H9 (cell line): ENCODE data around the gene CAMK2N2. TPM values are rescaled to one million over a fixed set of nuclear protein-coding genes. Genes with fewer than 3 reads are reported as not detected.
A peak's percentile ranks its signal among the peaks of the same experiment; 100 is the strongest.

ENCODE experiments used
- DNase-seq: peaks from one replicate; pipeline ENCODE4 v3.0.0-alpha.2; 2017
- H2AFZ ChIP-seq: one replicate; pipeline ENCODE4 v1.6.1; 2013; ENCODE audit warnings: mild to moderate bottlenecking, low read length, control low read depth, moderate library complexity
- H2AK5ac ChIP-seq: 2 replicates; pipeline ENCODE4 v1.6.1; 2013; ENCODE audit warnings: low read length, control low read depth, mixed read lengths; ENCODE audit not compliant: insufficient read length
- H2BK120ac ChIP-seq: one replicate; pipeline ENCODE4 v1.6.1; 2013; ENCODE audit warnings: low read depth, mild to moderate bottlenecking, low read length, control low read depth, inconsistent platforms; ENCODE audit not compliant: poor library complexity, severe bottlenecking
- H2BK12ac ChIP-seq: 2 replicates; pipeline ENCODE4 v1.6.1; 2013; ENCODE audit warnings: low read length, control low read depth, mixed read lengths, low read depth; ENCODE audit not compliant: insufficient read length
- H2BK15ac ChIP-seq: 2 replicates; pipeline ENCODE4 v1.6.1; 2013; ENCODE audit warnings: low read depth, low read length, control low read depth
- H2BK20ac ChIP-seq: one replicate; pipeline ENCODE4 v1.6.1; 2013; ENCODE audit warnings: low read depth, mild to moderate bottlenecking, low read length, control low read depth, inconsistent platforms; ENCODE audit not compliant: poor library complexity, severe bottlenecking
- H2BK5ac ChIP-seq: 2 replicates; pipeline ENCODE4 v1.6.1; 2013; ENCODE audit warnings: low read length, control low read depth, mixed read lengths; ENCODE audit not compliant: insufficient read length
- H3K14ac ChIP-seq: 2 replicates; pipeline ENCODE4 v1.6.1; 2013; ENCODE audit warnings: low read length, control low read depth; ENCODE audit not compliant: insufficient read depth
- H3K18ac ChIP-seq: 2 replicates; pipeline ENCODE4 v1.6.1; 2013; ENCODE audit warnings: low read depth, mild to moderate bottlenecking, mixed read lengths, low read length, control low read depth; ENCODE audit not compliant: insufficient read length
- H3K23ac ChIP-seq: 2 replicates; pipeline ENCODE4 v1.6.1; 2013; ENCODE audit warnings: low read length, control low read depth, mixed read lengths, low read depth; ENCODE audit not compliant: insufficient read length
- H3K23me2 ChIP-seq: 2 replicates; pipeline ENCODE4 v1.6.1; 2013; ENCODE audit warnings: low read depth, mild to moderate bottlenecking, mixed read lengths, low read length, control low read depth; ENCODE audit not compliant: insufficient read length, poor library complexity, severe bottlenecking
- H3K27ac ChIP-seq: 2 replicates; pipeline ENCODE4 v1.5.1; 2013; ENCODE audit warnings: low read length, control low read depth, mixed read lengths, low read depth; ENCODE audit not compliant: insufficient read length
- H3K27me3 ChIP-seq: 2 replicates; pipeline ENCODE4 v1.6.1; 2013; ENCODE audit warnings: low read length, control low read depth, inconsistent platforms; ENCODE audit not compliant: insufficient read depth
- H3K4ac ChIP-seq: 2 replicates; pipeline ENCODE4 v1.6.1; 2013; ENCODE audit warnings: low read depth, mild to moderate bottlenecking, control low read depth, inconsistent platforms, low read length, moderate library complexity
- H3K4me1 ChIP-seq: 2 replicates; pipeline ENCODE4 v1.6.1; 2013; ENCODE audit warnings: low read length, control low read depth, inconsistent platforms; ENCODE audit not compliant: insufficient read depth
- H3K4me2 ChIP-seq: 2 replicates; pipeline ENCODE4 v1.6.1; 2013; ENCODE audit warnings: low read length, control low read depth, mixed read lengths; ENCODE audit not compliant: insufficient read length, insufficient read depth
- H3K56ac ChIP-seq: 2 replicates; pipeline ENCODE4 v1.6.1; 2013; ENCODE audit warnings: low read depth, mild to moderate bottlenecking, mixed read lengths, low read length, control low read depth; ENCODE audit not compliant: insufficient read length
- H3K79me1 ChIP-seq: 2 replicates; pipeline ENCODE4 v1.6.1; 2013; ENCODE audit warnings: low read depth, mild to moderate bottlenecking, moderate library complexity, low read length, control low read depth, inconsistent platforms; ENCODE audit not compliant: insufficient read depth, poor library complexity, severe bottlenecking
- H3K79me2 ChIP-seq: 2 replicates; pipeline ENCODE4 v1.6.1; 2013; ENCODE audit warnings: low read length, control low read depth, inconsistent platforms; ENCODE audit not compliant: insufficient read depth
- H3K9ac ChIP-seq: 2 replicates; pipeline ENCODE4 v1.6.1; 2013; ENCODE audit warnings: low read length, control low read depth, mixed read lengths; ENCODE audit not compliant: insufficient read length; ENCODE audit errors: extremely low read depth
- H3K9me3 ChIP-seq: one replicate; pipeline ENCODE4 v1.6.1; 2013; ENCODE audit warnings: low read depth, low read length, inconsistent platforms; ENCODE audit not compliant: control insufficient read depth
- H3T11ph ChIP-seq: one replicate; pipeline ENCODE4 v1.6.1; 2013; ENCODE audit warnings: mild to moderate bottlenecking, low read length, control low read depth, inconsistent platforms
- H4K20me1 ChIP-seq: one replicate; pipeline ENCODE4 v1.6.1; 2013; ENCODE audit not compliant: control insufficient read depth, insufficient read length, insufficient read depth
- H4K5ac ChIP-seq: 2 replicates; pipeline ENCODE4 v1.6.1; 2013; ENCODE audit warnings: low read depth, mild to moderate bottlenecking, mixed read lengths, low read length, control low read depth; ENCODE audit not compliant: insufficient read length
- H4K8ac ChIP-seq: replicated peaks from 2 replicates; pipeline ENCODE4 v1.6.1; 2013; ENCODE audit warnings: low read length, control low read depth, mixed read lengths, low read depth; ENCODE audit not compliant: insufficient read length
- H4K91ac ChIP-seq: 2 replicates; pipeline ENCODE4 v1.6.1; 2013; ENCODE audit warnings: low read depth, mild to moderate bottlenecking, moderate library complexity, mixed read lengths, low read length, control low read depth; ENCODE audit not compliant: insufficient read length
- H3K27ac Mint-ChIP-seq, 3 experiments: 2 replicates in 2 of 3; 3 replicates in 1 of 3; pipeline ENCODE4 v1.8.0; 2020 to 2021; ENCODE audit warnings: mixed read lengths in 3 of 3, mild to moderate bottlenecking in 1 of 3, moderate library complexity in 1 of 3
- H3K27me3 Mint-ChIP-seq: 2 replicates; pipeline ENCODE4 v1.8.0; 2021; ENCODE audit warnings: low read depth, mild to moderate bottlenecking, moderate library complexity, mixed read lengths
- H3K36me3 Mint-ChIP-seq, 3 experiments: 2 replicates in 2 of 3; 3 replicates in 1 of 3; pipeline ENCODE4 v1.8.0; 2020 to 2021; ENCODE audit warnings: low read depth in 3 of 3, mixed read lengths in 3 of 3; ENCODE audit not compliant: insufficient read depth in 1 of 3
- H3K4me1 Mint-ChIP-seq, 2 experiments: 2 replicates each; pipeline ENCODE4 v1.8.0; 2020; ENCODE audit warnings: mixed read lengths in 2 of 2
- H3K4me3 Mint-ChIP-seq, 2 experiments: 2 replicates in 1 of 2; 3 replicates in 1 of 2; pipeline ENCODE4 v1.8.0; 2020 to 2021; ENCODE audit warnings: mild to moderate bottlenecking in 2 of 2, mixed read lengths in 2 of 2, moderate library complexity in 1 of 2
- H3K9me3 Mint-ChIP-seq, 2 experiments: 2 replicates in 1 of 2; 3 replicates in 1 of 2; pipeline ENCODE4 v1.8.0; 2020; ENCODE audit warnings: mild to moderate bottlenecking in 2 of 2, mixed read lengths in 2 of 2, moderate library complexity in 1 of 2
- CTCF ChIP-seq: fragments of 200-600 bp; sonication (generic); conservative IDR thresholded peaks from 3 replicates; pipeline ENCODE4 v1.8.0; 2021; ENCODE audit warnings: antibody characterized with exemption, mild to moderate bottlenecking
- WGBS: extraction: QIAGEN DNeasy Blood & Tissue Kit; methylation state at CpG from one replicate; pipeline ENCODE4 v1.1.7; 2013; ENCODE audit warnings: missing lambda C conversion rate, low lambda C conversion rate, mixed read lengths; ENCODE audit not compliant: insufficient read length; ENCODE audit errors: extremely low coverage; 5-methylcytosine and 5-hydroxymethylcytosine counted together
- total RNA-seq: library from RNA; stranded (reverse); gene quantifications from 2 replicates; pipeline ENCODE4 v1.2.1, GENCODE V29; 2021

The CAMK2N2 gene
- total RNA-seq, 1 experiment from 2014 or later = 12.6 TPM

- WGBS = no CpG with 5 or more reads among the region's 20 CpGs
- no peaks in the 10 kb centered on the region for H3K79me1 ChIP-seq
- H3K36me3 Mint-ChIP-seq = peaks cover 0 to 9% (median 5%) of the 10 kb centered on the region in 3 experiments; a peak in 5 of 7 replicates
- H3K79me2 ChIP-seq = no peaks in the 10 kb centered on the region
- no peak overlapping the region for H2BK15ac ChIP-seq
- no peak overlapping the region for H2AK5ac ChIP-seq
- H4K8ac ChIP-seq = no peak overlapping the region
- H3K27me3 Mint-ChIP-seq = no peaks in the 10 kb centered on the region
- no peak overlapping the region for H2BK120ac ChIP-seq
- no peak overlapping the region for H2BK5ac ChIP-seq
- H3K9me3 Mint-ChIP-seq = no peaks in the 10 kb centered on the region; a peak in 1 of 5 replicates
- H3K4me3 Mint-ChIP-seq = peak overlapping the region; percentile 82 to 92
- peak; percentile 94 for DNase-seq
- no peak overlapping the region for H3K56ac ChIP-seq
- H3K27ac ChIP-seq = no peak overlapping the region
- peak overlapping the region; percentile 56 for H3K4me2 ChIP-seq
- no peak overlapping the region for H3K18ac ChIP-seq
- H2BK12ac ChIP-seq = no peak overlapping the region
- H4K91ac ChIP-seq = no peak overlapping the region
- no peaks in the 10 kb centered on the region for H3K27me3 ChIP-seq
- H4K5ac ChIP-seq = no peak overlapping the region
- no peak overlapping the region for H3K14ac ChIP-seq
- peaks cover 5% of the 10 kb centered on the region for H3K23me2 ChIP-seq
- H3K4me1 Mint-ChIP-seq = peaks cover 2 to 6% of the 10 kb centered on the region in 2 experiments; a peak in 2 of 4 replicates
- H3K4me1 ChIP-seq = no peaks in the 10 kb centered on the region
- H2AFZ ChIP-seq = no peak overlapping the region
- no peak overlapping the region for H2BK20ac ChIP-seq
- no peak overlapping the region for H3T11ph ChIP-seq
- H3K23ac ChIP-seq = no peak overlapping the region
- H4K20me1 ChIP-seq = no peaks in the 10 kb centered on the region
- H3K9me3 ChIP-seq = no peaks in the 10 kb centered on the region
- peak overlapping the region; percentile 35 for H3K9ac ChIP-seq
- H3K4ac ChIP-seq = no peak overlapping the region
- peak overlapping the region in 1 of 3 experiments; percentile 73; a peak in 1 of 7 replicates for H3K27ac Mint-ChIP-seq
- TF ChIP-seq CTCF = peak; percentile 97
Observed at GRCh38 chr3:184250167-184250828, 11.1 kb downstream of the CAMK2N2 start.
